ENCODE results near the gene EHBP1. TPM values are rescaled to one million over a fixed set of nuclear protein-coding genes. Genes with fewer than 3 reads are reported as not detected.
"Not testable (repeated sequence)": the region's sequence is repeated elsewhere in the genome, so short reads cannot be mapped to it uniquely, and the experiment has no call there.

EHBP1 gene
- total RNA-seq, 4 donors from 2014 or later, result 195 to 367 (median 212) TPM

DNA sequence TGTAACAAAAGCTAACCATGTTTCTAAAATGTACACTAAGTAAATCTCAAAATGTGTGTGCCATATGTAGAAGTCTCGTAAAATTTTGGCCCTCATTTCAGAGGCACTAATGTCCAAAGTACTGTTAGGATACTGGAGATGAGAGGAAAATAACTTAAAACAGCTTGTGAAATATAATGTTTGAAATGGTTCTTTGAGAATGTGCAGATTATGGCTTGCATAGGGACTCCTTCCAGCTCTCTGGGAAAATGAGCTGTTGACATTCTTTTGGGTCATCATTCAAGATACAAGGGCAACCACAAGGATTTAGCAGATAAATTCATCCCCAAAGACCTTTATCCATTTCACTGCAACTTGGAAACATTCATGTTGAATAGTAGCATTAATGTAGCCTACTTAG, 307.0 kb downstream of the EHBP1 start:
- WGBS, 2 donors, result 96 to 98% methylated on average over 1 of the region's 1 CpG
- Histone ChIP-seq H3K36me3 (peaks cover 0 to 49% (median 0%) of the 10 kb centered on the region in 3 donors), H3K4me3 (no peak overlapping the region), H3K4me1 (peaks cover 0 to 6% (median 0%) of the 10 kb centered on the region in 4 donors), H3K9me3 (no peaks in the 10 kb centered on the region), H3K27ac (no peak overlapping the region), H3K27me3 (no peaks in the 10 kb centered on the region)
- no peak for DNase-seq (ENCODE audit: low spot score in 2 of 2)
- TF ChIP-seq POLR2A (IDR thresholded peaks at IDR 0.05), result no peak
- no peak for TF ChIP-seq EP300 (IDR thresholded peaks at IDR 0.05)
- TF ChIP-seq, protein P1, sequence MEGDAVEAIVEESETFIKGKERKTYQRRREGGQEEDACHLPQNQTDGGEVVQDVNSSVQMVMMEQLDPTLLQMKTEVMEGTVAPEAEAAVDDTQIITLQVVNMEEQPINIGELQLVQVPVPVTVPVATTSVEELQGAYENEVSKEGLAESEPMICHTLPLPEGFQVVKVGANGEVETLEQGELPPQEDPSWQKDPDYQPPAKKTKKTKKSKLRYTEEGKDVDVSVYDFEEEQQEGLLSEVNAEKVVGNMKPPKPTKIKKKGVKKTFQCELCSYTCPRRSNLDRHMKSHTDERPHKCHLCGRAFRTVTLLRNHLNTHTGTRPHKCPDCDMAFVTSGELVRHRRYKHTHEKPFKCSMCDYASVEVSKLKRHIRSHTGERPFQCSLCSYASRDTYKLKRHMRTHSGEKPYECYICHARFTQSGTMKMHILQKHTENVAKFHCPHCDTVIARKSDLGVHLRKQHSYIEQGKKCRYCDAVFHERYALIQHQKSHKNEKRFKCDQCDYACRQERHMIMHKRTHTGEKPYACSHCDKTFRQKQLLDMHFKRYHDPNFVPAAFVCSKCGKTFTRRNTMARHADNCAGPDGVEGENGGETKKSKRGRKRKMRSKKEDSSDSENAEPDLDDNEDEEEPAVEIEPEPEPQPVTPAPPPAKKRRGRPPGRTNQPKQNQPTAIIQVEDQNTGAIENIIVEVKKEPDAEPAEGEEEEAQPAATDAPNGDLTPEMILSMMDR (IDR thresholded peaks at IDR 0.05), result no peak

DNA sequence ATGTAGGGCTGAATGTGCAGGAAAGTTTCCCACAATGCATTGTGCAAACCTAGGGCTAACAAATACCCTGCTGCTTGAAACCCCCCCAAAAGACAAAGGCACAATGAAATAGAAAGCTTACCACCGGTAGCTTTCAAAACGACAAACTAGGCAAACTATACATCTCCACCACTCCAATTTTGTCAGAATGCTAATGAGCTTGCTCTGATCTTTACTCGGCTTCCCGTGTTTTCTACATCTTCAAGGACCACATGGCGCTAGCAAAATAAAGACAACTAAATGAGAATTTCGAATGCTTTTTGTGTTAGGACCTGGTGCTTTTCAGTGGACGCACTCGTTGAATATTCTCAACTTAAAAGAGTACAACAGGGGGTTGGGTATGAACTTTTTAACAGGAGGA, 307.9 kb downstream of the EHBP1 start:
- no peaks in the 10 kb centered on the region for H3K9me3 ChIP-seq
- no peaks in the 10 kb centered on the region for H3K27me3 ChIP-seq
- peaks cover 0 to 3% (median 0%) of the 10 kb centered on the region in 4 donors for H3K4me1 ChIP-seq
- TF ChIP-seq EP300 (IDR thresholded peaks at IDR 0.05), result no peak
- TF ChIP-seq, protein P1 (IDR thresholded peaks at IDR 0.05), result no peak
- no peak for TF ChIP-seq POLR2A (IDR thresholded peaks at IDR 0.05)
- no peak overlapping the region for H3K4me3 ChIP-seq
- no peak overlapping the region for H3K27ac ChIP-seq
- WGBS, 2 donors, result 80 to 89% methylated on average over 8 of the region's 8 CpGs
- DNase-seq (ENCODE audit: low spot score in 2 of 2), result no peak
- peaks cover 0 to 54% (median 0%) of the 10 kb centered on the region in 3 donors for H3K36me3 ChIP-seq

DNA sequence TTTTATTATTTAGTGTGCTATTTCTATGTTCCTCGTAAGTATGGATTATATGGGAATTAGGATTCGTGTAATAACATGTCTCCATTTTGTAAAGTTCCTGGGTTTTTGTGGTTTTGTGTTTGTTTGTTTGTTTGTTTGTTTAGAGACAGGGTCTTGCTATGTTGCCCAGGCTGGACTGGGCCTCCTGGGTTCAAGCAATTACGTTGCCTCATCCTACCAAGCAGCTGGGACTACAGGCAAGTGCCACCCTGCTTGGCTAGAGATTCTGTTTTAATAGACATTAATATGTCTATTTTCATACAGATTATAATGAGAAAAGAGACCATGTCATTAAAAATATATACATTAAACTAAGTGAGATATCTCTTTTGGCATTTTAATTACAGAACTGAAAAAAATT, 309.9 kb downstream of the EHBP1 start:
- no peak overlapping the region for H3K27ac ChIP-seq
- H3K4me3 ChIP-seq, result no peak overlapping the region
- H3K4me1 ChIP-seq, result no peaks in the 10 kb centered on the region
- no peak for DNase-seq (ENCODE audit: low spot score in 2 of 2)
- no peaks in the 10 kb centered on the region for H3K27me3 ChIP-seq
- WGBS, 2 donors, result 98 to 99% methylated on average over 3 of the region's 3 CpGs
- TF ChIP-seq, protein P1 (IDR thresholded peaks at IDR 0.05), result no peak
- TF ChIP-seq EP300 (IDR thresholded peaks at IDR 0.05), result no peak
- TF ChIP-seq POLR2A (IDR thresholded peaks at IDR 0.05), result no peak
- H3K36me3 ChIP-seq, result peaks cover 0 to 55% (median 0%) of the 10 kb centered on the region in 3 donors
- no peaks in the 10 kb centered on the region for H3K9me3 ChIP-seq

DNA sequence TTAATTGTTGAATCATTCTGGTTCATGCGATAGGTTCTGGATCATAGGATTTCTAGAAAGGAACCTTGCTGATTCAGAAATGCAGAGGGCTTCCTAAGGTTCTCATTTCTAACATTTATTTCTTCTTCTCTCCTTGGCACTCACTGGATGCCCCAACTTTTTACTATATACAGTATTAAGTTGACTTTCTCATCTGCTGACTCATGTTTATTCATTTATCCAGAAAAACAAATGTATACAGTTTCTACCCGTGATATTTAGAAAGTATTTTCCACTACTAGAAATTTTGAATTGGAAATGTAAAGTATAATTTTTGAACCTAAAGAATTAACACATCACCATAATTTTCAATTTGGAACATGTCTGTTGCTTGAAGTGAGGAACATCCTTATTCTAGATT, 312.9 kb downstream of the EHBP1 start:
- no peaks in the 10 kb centered on the region for H3K9me3 ChIP-seq
- no peak for TF ChIP-seq EP300 (IDR thresholded peaks at IDR 0.05)
- TF ChIP-seq, protein P1 (IDR thresholded peaks at IDR 0.05), result no peak
- TF ChIP-seq POLR2A (IDR thresholded peaks at IDR 0.05), result no peak
- no peak overlapping the region for H3K4me3 ChIP-seq
- no peaks in the 10 kb centered on the region for H3K4me1 ChIP-seq
- H3K36me3 ChIP-seq, result peaks cover 0 to 73% (median 6%) of the 10 kb centered on the region in 3 donors
- DNase-seq (ENCODE audit: low spot score in 2 of 2), result no peak
- H3K27me3 ChIP-seq, result no peaks in the 10 kb centered on the region
- WGBS, 2 donors, result 85 to 86% methylated on average over 2 of the region's 2 CpGs
- no peak overlapping the region for H3K27ac ChIP-seq

DNA sequence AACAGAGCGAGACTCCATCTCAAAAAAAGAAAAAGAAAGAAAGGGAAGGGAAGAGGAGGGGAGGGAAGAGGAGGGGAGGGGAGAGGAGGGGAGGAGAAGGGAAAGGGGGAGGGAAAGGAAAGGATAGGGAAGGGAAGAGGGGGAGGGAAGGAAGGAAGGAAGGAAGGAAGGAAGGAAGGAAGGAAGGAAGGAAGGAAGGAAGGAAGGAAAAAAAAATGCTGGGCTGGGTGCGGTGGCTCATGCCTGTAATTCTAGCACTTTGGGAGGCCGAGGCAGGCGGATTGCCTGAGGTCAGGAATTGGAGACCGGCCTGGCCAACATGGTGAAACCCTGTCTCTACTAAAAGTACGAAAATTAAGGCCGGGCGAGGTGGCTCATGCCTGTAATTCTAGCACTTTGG, 314.2 kb downstream of the EHBP1 start:
- peaks cover 0 to 71% (median 6%) of the 10 kb centered on the region in 3 donors for H3K36me3 ChIP-seq
- H3K27ac ChIP-seq; H3K9me3 ChIP-seq; DNase-seq (ENCODE audit: low spot score in 2 of 2); H3K27me3 ChIP-seq; H3K4me3 ChIP-seq; H3K4me1 ChIP-seq: not testable (repeated sequence)
- 92 to 98% methylated on average over 8 of the region's 8 CpGs for WGBS, 2 donors

DNA sequence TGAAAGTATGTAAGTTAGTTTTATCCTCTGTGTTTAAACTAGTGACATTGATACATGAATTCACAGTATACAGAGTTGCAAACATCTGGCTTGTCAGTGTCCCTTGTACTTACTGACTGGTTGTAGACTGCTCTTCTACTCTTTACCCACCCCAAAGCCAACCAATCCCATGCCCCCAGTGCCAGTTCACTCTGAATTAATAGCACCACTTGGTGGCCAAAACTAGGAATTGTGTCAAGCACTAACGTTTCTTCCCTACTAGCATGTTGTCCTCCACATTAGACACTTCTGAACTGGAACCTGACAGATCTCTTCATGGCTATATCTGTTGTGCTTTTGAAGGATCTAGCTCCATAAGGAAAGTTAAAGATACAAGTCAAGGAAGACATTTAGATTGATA, 317.9 kb downstream of the EHBP1 start:
- WGBS, 2 donors, result 0% methylated on average over 1 of the region's 1 CpG
- Histone ChIP-seq H3K36me3 (peaks cover 0 to 77% (median 6%) of the 10 kb centered on the region in 3 donors), H3K27ac (no peak overlapping the region), H3K4me1 (no peaks in the 10 kb centered on the region), H3K27me3 (no peaks in the 10 kb centered on the region), H3K4me3 (no peak overlapping the region), H3K9me3 (no peaks in the 10 kb centered on the region)
- TF ChIP-seq EP300 (IDR thresholded peaks at IDR 0.05) (no peak), POLR2A (IDR thresholded peaks at IDR 0.05) (no peak)
- TF ChIP-seq, protein P1 (IDR thresholded peaks at IDR 0.05), result no peak
- no peak for DNase-seq (ENCODE audit: low spot score in 2 of 2)
